HEK293T (cell line): ENCODE measurements around the gene CDPF1.

ENCODE experiments used
- ARNT ChIP-seq: fragments of 450-650 bp; IDR thresholded peaks from 2 replicates; pipeline ENCODE4 v1.6.1; 2017; ENCODE audit warnings: mild to moderate bottlenecking
- BHLHE40 ChIP-seq: fragments of 450-650 bp; IDR thresholded peaks from 2 replicates; pipeline ENCODE4 v1.6.1; 2016; ENCODE audit warnings: mild to moderate bottlenecking, moderate library complexity, borderline replicate concordance
- ELF4 ChIP-seq: fragments of 450-650 bp; IDR thresholded peaks from 2 replicates; pipeline ENCODE4 v1.6.1; 2017; ENCODE audit warnings: antibody characterized with exemption
- FOXK2 ChIP-seq: fragments of 450-650 bp; IDR thresholded peaks from 2 replicates; pipeline ENCODE4 v1.6.1; 2016; ENCODE audit warnings: mild to moderate bottlenecking
- FOXM1 ChIP-seq: fragments of 450-650 bp; IDR thresholded peaks from 2 replicates; pipeline ENCODE4 v1.6.1; 2017; ENCODE audit warnings: mild to moderate bottlenecking, borderline replicate concordance
- PKNOX1 ChIP-seq: fragments of 450-650 bp; IDR thresholded peaks from 2 replicates; pipeline ENCODE4 v1.6.1; 2016
- ZNF384 ChIP-seq: fragments of 450-650 bp; IDR thresholded peaks from 2 replicates; pipeline ENCODE4 v1.6.1; 2016

DNA sequence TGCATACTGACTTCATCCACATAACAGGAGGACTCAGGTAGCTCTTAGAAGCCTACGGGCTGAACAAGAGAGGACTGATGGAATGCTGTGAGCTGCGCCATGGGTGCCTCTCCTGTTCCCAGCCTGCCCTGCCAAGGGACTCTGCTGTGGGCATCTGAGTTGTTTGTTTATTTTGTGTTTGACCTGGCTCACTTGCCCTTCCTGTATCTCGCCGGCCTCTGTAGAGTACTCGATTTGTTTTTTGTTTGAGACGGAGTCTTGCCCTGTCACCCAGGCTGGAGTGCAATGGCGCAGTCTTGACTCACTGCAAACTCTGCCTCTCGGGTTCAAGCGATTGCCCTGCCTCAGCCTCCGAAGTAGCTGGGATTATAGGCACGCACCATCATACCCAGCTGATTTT is 19.5 kb upstream of the CDPF1 start:
- TF ChIP-seq FOXM1 (no peak), ELF4 (no peak), PKNOX1 (no peak), BHLHE40 (no peak), ZNF384 (no peak), FOXK2 (no peak), ARNT (no peak)
